Activated CD8-positive, alpha-beta T cell treated with anti-CD3 and anti-CD28 coated beads for 36 hours (primary cell): ENCODE measurements around the gene DAPK2. TPM values are rescaled to one million over a fixed set of nuclear protein-coding genes. Genes with fewer than 3 reads are reported as not detected.

Experiments used
- ATAC-seq: fragments of 200-7000 bp; cut with Tn5 transposase; one replicate; pipeline ENCODE4 v1.10.0; 2021; ENCODE audit warnings: mild to moderate bottlenecking, moderate library complexity
- CTCF ChIA-PET: fragments of 350-600 bp; sonication (Branson Sonifier 250); formaldehyde crosslinking; loops from one replicate; lab custom pipeline; 2021; ENCODE audit warnings: antibody characterized with exemption; lab: Charles Lee
- POLR2A ChIA-PET: fragments of 350-600 bp; sonication (Branson Sonifier 250); formaldehyde crosslinking; loops from one replicate; lab custom pipeline; 2021; ENCODE audit warnings: antibody characterized with exemption; lab: Charles Lee
- DNase-seq: peaks from one replicate; pipeline ENCODE4 v3.0.0-alpha.2; 2020
- H3K27ac Mint-ChIP-seq: one replicate; pipeline ENCODE4 v1.8.0; 2021; ENCODE audit warnings: mild to moderate bottlenecking, mixed read lengths
- H3K27me3 Mint-ChIP-seq: one replicate; pipeline ENCODE4 v1.8.0; 2021; ENCODE audit warnings: mixed read lengths
- H3K36me3 Mint-ChIP-seq: one replicate; pipeline ENCODE4 v1.8.0; 2021; ENCODE audit warnings: low read depth, mixed read lengths
- H3K4me1 Mint-ChIP-seq: one replicate; pipeline ENCODE4 v1.8.0; 2021; ENCODE audit warnings: low read depth, mixed read lengths
- H3K4me3 Mint-ChIP-seq: one replicate; pipeline ENCODE4 v1.8.0; 2021; ENCODE audit warnings: mild to moderate bottlenecking, moderate library complexity, mixed read lengths
- H3K9me3 Mint-ChIP-seq: one replicate; pipeline ENCODE4 v1.8.0; 2021; ENCODE audit warnings: mixed read lengths
- intact Hi-C: fragments of 100-400 bp; cut with micrococcal nuclease; formaldehyde crosslinking; loops from one replicate; pipeline ENCODE4 v1.10.0; 2022
- total RNA-seq, 2 experiments: library from RNA; stranded (reverse); gene quantifications; one replicate each; pipeline ENCODE4 v1.2.3, GENCODE V29; 2021
- TF ChIP-seq, protein P1 (sequence below): fragments of 200-600 bp; IDR thresholded peaks from one replicate; pipeline ENCODE4 v1.8.0; 2022; ENCODE audit warnings: antibody characterized with exemption, mild to moderate bottlenecking

DAPK2 gene
- total RNA-seq, 2 experiments from 2014 or later: 1.2 to 1.5 TPM

DNA sequence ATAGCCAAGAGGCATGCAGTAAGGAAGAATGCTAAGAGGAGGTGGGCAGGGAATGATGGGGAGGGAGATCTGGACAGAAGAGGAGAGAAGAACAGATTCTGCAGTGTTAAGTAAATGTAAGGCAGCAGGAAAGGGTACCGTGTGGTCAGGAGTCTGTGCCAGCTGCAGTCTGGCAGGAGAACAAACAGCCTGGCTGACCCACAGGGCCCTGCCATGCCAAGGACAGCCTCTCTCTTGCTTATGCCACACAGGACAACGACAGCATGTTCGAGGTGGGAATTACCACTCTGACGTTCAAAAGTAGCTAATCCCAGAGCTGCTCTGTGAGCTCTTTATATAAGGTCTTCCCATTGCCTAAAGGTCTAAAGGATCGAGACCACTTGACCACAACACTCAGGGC is 31.3 kb downstream of the DAPK2 start:
- ATAC-seq: no peak
- H3K27me3 Mint-ChIP-seq: no peaks in the 10 kb centered on the region
- H3K36me3 Mint-ChIP-seq: no peaks in the 10 kb centered on the region
- no peaks in the 10 kb centered on the region for H3K9me3 Mint-ChIP-seq
- DNase-seq: no peak
- TF ChIP-seq, protein P1, sequence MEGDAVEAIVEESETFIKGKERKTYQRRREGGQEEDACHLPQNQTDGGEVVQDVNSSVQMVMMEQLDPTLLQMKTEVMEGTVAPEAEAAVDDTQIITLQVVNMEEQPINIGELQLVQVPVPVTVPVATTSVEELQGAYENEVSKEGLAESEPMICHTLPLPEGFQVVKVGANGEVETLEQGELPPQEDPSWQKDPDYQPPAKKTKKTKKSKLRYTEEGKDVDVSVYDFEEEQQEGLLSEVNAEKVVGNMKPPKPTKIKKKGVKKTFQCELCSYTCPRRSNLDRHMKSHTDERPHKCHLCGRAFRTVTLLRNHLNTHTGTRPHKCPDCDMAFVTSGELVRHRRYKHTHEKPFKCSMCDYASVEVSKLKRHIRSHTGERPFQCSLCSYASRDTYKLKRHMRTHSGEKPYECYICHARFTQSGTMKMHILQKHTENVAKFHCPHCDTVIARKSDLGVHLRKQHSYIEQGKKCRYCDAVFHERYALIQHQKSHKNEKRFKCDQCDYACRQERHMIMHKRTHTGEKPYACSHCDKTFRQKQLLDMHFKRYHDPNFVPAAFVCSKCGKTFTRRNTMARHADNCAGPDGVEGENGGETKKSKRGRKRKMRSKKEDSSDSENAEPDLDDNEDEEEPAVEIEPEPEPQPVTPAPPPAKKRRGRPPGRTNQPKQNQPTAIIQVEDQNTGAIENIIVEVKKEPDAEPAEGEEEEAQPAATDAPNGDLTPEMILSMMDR: no peak
- peaks cover 23% of the 10 kb centered on the region for H3K4me1 Mint-ChIP-seq
- CTCF ChIA-PET: no interaction called here
- H3K27ac Mint-ChIP-seq: no peak overlapping the region
- intact Hi-C loops: no loop called here
- POLR2A ChIA-PET: no interaction called here
- H3K4me3 Mint-ChIP-seq: no peak overlapping the region

- intact Hi-C loops: no loop called here
- no peak overlapping the region for H3K4me3 Mint-ChIP-seq
- DNase-seq (peak; percentile 22), ATAC-seq (no peak)
- peaks cover 37% of the 10 kb centered on the region for H3K4me1 Mint-ChIP-seq
- H3K36me3 Mint-ChIP-seq: no peaks in the 10 kb centered on the region
- H3K9me3 Mint-ChIP-seq: no peaks in the 10 kb centered on the region
- CTCF ChIA-PET: interaction anchor here (0.7 to 1.6 kb wide), 2 partner anchors 12 to 33 kb away, joined by 4 to 7 read pairs; partner anchors contain the start of gene DAPK2
- no peaks in the 10 kb centered on the region for H3K27me3 Mint-ChIP-seq
- POLR2A ChIA-PET: interaction anchor here (0.8 kb wide), 1 partner anchor 13 kb away, joined by 3 read pairs; no protein-coding TSS in a partner anchor
- no peak overlapping the region for H3K27ac Mint-ChIP-seq
- TF ChIP-seq, protein P1: no peak
Measured at GRCh38 chr15:64013179-64014062, 32.9 kb downstream of the DAPK2 start.

DNA sequence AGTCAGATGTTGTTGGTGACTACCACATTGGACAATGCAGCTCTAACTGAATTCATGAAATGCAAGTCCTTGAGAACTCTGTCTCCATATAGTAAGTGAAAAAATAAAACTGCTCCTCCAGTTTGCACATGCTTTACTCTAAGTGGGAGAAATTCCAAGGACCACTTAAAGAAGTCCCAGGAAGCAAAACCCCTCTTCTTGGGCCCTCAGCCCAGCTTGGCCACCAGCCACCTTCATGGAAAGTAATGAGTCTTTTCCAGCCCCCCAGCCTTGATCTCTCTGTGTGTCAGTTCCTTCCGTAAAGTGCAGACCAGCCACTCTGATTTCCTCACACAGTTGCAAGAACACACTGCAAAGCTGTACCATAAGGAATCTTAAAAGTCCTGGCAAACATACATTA is 34.5 kb downstream of the DAPK2 start:
- Mint-ChIP-seq H3K4me1 (peaks cover 37% of the 10 kb centered on the region), H3K9me3 (no peaks in the 10 kb centered on the region), H3K36me3 (no peaks in the 10 kb centered on the region), H3K27me3 (no peaks in the 10 kb centered on the region), H3K4me3 (no peak overlapping the region), H3K27ac (no peak overlapping the region)
- intact Hi-C loops: no loop called here
- ATAC-seq (no peak), DNase-seq (no peak)
- POLR2A ChIA-PET: interaction anchor here (0.9 to 2.8 kb wide), 3 partner anchors 15 to 119 kb away, joined by 3 to 10 read pairs (median 3); no protein-coding TSS in a partner anchor
- CTCF ChIA-PET: interaction anchor here (1.5 to 3.8 kb wide), 3 partner anchors 67 to 259 kb away, joined by 4 to 26 read pairs (median 18); no protein-coding TSS in a partner anchor
- TF ChIP-seq, protein P1: no peak

GRCh38 chr15:64010719-64011118 is 35.6 kb downstream of the DAPK2 start:
- Mint-ChIP-seq H3K27ac (peak overlapping the region; percentile 88), H3K4me1 (peaks cover 37% of the 10 kb centered on the region), H3K36me3 (no peaks in the 10 kb centered on the region), H3K9me3 (no peaks in the 10 kb centered on the region), H3K4me3 (peak overlapping the region; percentile 22), H3K27me3 (no peaks in the 10 kb centered on the region)
- TF ChIP-seq, protein P1: no peak
- ChIA-PET CTCF (interaction anchor here (0.9 to 3.8 kb wide), 11 partner anchors 18 to 401 kb away, joined by 3 to 26 read pairs (median 4); partner anchors contain the start of gene DAPK2), POLR2A (interaction anchor here (0.6 to 2.8 kb wide), 12 partner anchors 11 to 177 kb away, joined by 3 to 10 read pairs (median 3); partner anchors contain the start of genes DAPK2 and HERC1)
- DNase-seq: peak; percentile 95
- peak; percentile 88 for ATAC-seq
- intact Hi-C loops: no loop called here
